ENCODE measurements around the gene TKT.

TKT gene

DNA sequence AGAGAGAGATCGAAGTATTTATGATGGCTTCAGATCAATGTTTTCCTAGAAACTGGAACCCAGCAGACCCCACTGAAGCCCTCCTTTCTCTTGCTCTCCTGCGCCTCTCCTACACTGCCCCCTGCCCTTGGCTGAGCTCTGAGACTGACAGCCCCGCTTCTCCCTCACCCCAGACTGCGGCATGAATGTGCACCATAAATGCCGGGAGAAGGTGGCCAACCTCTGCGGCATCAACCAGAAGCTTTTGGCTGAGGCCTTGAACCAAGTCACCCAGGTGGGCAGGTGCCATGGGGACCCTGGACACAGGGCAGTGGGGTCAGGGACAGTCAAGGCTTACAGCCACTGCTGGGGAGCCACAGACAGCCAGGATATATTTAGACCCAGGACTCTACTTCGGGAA, 71.1 kb downstream of the TKT start:
- TF ChIP-seq ZNF274 (IDR thresholded peaks at IDR 0.05; ENCODE audit: low read depth, low read length): no peak
- no peak overlapping the region for H3K4me3 ChIP-seq (ENCODE audit: low read length)

DNA sequence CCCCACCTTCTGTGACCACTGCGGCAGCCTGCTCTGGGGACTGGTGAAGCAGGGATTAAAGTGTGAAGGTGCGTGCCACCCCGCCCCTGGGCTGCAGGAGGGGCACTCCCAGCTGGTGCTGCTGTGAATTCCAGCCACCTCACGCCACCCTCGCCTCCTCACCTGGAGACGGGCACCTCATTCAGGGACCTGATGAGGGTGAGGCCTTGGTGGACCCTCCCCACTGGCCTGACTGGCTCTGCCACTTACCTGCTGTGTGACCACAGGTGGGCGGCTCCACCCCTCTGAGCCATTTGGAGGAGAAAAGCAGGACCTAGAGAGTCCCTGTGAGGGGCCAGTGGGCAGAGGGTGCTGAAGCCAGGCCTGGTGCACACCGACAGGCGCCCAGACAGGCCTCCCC, 72.3 kb downstream of the TKT start:
- H3K4me3 ChIP-seq (ENCODE audit: low read length): no peak overlapping the region
- no peak for TF ChIP-seq ZNF274 (IDR thresholded peaks at IDR 0.05; ENCODE audit: low read depth, low read length)

DNA sequence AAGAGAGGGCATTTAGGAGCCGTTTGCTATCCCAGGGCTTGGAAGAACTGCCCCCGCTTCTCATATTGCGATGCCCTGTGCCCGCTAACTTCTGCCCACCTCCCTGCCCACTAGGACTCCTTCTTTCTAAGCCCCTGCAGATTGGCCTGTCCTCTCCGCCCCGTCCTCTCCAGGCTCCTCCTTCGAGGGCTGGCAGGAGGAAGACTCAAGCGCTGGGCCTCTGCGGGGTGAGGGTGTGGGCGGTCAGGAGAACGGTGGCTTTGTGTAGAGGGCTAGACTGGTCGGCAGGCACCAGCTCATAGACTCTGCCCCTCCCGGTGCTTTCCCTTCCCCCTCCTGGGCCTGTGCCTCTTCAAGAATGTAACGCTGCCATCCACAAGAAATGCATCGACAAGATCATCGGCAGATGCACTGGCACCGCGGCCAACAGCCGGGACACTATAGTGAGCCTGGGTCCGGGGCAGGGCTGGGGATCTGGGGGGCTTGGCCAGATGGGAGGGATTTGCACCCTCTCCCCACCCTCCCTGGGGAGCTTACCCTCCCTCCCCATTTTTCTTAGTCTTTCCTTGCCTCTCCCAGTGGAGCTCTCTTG, 73.0 kb downstream of the TKT start:
- H3K4me3 ChIP-seq (ENCODE audit: low read length): no peak overlapping the region
- TF ChIP-seq ZNF274 (IDR thresholded peaks at IDR 0.05; ENCODE audit: low read depth, low read length): no peak

DNA sequence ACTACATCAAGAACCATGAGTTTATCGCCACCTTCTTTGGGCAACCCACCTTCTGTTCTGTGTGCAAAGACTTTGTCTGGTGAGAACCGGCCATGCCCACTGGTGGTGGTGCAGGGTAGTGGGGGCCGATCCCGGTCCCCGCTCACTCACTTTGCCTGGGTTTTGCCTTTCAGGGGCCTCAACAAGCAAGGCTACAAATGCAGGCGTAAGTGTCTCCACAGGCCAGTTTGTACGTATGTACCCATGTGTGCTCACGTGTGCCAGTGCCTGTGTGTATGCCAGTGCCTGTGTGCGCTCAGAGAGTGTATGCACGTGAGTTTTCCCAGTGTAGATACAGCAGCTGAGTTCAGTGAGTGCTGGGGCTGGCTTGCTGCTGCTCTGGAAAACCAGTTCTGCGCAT, 74.3 kb downstream of the TKT start:
- no peak for TF ChIP-seq ZNF274 (IDR thresholded peaks at IDR 0.05; ENCODE audit: low read depth, low read length)
- H3K4me3 ChIP-seq (ENCODE audit: low read length): no peak overlapping the region

DNA sequence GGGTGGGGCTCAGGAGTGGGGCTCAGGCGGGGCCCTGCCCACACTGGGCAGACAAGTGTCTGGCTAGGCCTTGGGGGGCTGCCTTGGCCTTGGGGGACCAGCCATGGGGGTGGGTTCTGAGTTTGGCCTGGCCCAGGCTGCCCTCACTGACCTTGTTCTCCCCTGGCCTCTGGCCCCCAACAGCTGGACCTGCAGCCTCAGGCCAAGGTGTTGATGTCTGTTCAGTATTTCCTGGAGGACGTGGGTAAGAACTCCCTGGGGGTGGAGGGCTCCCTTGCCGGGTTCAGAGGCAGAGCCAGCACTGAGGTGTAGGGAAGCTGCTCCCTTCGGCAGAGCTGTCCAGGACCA, 74.8 kb downstream of the TKT start:
- no peak overlapping the region for H3K4me3 ChIP-seq (ENCODE audit: low read length)

DNA sequence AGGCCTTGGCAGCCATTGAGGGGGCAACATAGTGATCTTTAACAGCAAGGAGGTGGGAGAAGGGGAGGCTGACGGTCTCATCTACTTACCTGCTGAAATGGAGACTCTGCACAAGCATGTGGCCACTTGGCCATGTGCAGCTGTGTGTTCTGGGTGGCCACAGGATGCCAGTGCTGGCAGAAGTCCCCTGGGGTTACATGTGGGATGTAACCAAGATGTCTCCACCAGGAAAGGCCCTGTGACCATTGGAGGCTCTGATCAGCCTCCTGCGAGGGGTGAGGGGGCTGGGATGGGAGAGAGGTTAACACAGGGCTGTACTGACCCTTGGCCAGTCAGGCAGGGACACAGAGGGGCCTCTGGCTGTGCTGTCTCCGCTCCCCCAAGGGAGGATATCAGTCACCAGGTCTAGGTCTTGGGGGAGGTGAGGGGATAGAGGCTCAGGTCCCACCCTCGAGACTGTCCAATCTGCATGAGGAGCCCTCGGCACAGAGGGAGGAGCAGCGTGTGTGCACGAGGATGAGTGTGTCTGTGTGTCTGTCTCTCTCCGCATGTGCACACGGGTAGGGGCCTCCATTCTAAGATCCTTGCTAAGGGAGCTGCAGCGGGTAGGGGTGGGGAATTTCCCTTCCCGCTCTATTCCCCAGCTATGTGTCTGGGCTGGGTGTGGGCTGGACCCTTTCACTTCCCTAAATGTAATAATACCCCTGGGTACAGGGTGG, 75.4 kb downstream of the TKT start:
- no peak for TF ChIP-seq ZNF274 (IDR thresholded peaks at IDR 0.05; ENCODE audit: low read depth, low read length)
- H3K4me3 ChIP-seq (ENCODE audit: low read length): peak overlapping the region; percentile 7; the same call in 1 of the 2 replicates

More for the DNA sequence above, 74.8 kb downstream of the TKT start:
- TF ChIP-seq ZNF274 (IDR thresholded peaks at IDR 0.05; ENCODE audit: low read depth, low read length): no peak

DNA sequence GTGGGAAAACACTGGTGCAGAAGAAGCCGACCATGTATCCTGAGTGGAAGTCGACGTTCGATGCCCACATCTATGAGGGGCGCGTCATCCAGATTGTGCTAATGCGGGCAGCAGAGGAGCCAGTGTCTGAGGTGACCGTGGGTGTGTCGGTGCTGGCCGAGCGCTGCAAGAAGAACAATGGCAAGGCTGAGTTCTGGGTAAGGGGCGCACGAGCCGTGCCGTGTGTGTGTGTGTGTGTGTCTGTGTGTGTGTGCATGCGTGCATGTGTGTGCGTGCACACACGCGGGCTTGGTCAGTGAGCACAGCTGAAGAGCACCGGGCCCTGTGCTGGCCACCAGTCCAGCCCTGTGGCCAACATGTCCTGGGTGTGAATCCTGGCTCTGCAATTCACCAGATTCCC, 76.2 kb downstream of the TKT start:
- TF ChIP-seq ZNF274 (IDR thresholded peaks at IDR 0.05; ENCODE audit: low read depth, low read length): no peak
- H3K4me3 ChIP-seq (ENCODE audit: low read length): no peak overlapping the region

DNA sequence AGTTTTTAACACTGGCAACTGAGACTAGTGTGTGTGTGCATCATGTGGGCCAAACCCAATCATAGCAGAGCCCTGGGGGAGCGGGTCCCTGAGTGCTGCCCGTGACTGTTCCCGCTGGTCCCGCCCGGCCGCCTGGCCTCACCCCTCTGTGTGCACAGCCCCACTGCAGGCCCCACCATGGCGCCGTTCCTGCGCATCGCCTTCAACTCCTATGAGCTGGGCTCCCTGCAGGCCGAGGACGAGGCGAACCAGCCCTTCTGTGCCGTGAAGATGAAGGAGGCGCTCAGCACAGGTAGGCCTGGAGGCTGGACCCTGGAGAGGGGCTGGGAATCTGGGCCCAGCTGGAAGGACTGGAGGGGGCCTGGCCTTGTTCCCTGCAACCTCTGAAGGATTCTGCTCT, 77.6 kb downstream of the TKT start:
- TF ChIP-seq ZNF274 (IDR thresholded peaks at IDR 0.05; ENCODE audit: low read depth, low read length): no peak
- no peak overlapping the region for H3K4me3 ChIP-seq (ENCODE audit: low read length)

DNA sequence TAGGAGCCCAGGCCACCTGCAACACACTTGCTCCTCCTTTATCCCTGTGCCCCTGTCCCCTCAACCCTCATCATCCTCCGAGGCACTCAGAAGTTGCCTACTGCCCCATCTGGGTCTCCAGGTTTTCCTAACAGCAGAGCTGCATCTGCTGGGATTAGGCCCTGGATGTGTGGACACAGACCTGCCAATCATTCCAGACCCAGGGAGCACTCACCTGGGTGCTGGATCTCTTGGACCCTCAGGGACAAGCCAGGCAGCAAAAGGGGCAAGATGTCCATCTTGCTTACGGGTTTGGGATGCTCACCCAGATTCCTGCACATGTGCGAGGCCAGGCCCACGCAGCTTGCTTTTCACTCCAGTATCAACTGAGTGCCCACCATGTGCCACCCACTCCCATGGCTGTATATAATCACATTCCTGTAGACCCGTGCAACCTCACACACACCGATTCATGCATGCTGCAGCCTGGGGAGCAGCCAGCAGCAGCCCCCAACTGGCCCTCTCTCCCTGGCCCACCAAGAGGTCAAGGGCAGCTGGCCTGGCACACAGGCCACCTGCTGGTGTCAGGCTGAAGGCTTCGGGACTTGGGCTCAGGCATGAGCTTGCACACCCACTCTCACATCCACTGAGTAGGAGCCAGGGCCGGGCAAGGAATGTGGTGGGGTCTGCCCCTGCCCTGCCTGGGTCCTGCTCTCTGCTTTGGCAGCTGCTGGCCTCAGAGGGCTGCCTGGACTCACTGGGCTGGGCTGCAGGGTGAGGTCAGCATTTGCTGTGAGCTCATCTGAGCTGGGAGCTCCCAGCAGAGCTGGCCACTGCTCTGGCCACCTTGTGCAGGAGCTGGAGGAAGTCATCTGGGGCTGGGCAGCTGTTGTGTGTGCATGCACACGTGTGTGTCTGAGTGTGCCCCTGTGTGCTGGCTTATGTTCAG, 79.9 kb downstream of the TKT start:
- no peak for TF ChIP-seq ZNF274 (IDR thresholded peaks at IDR 0.05; ENCODE audit: low read depth, low read length)
- no peak overlapping the region for H3K4me3 ChIP-seq (ENCODE audit: low read length)

Data from GM08714 (cell line).